Karpas-422 (cell line): ENCODE results near the gene ITGA11. TPM values are rescaled to one million over a fixed set of nuclear protein-coding genes. Genes with fewer than 3 reads are reported as not detected.

Source experiments
- DNase-seq: peaks from one replicate; pipeline ENCODE4 v3.0.0-alpha.2; 2015
- H2AFZ ChIP-seq: fragments of 200-600 bp; sonication (generic); 2 replicates; pipeline ENCODE4 v1.6.1; 2014; ENCODE audit warnings: antibody characterized with exemption, low read length, mixed read lengths
- H3K27ac ChIP-seq: fragments of 200-600 bp; sonication (generic); 2 replicates; pipeline ENCODE4 v1.5.1; 2014; ENCODE audit warnings: mild to moderate bottlenecking, low read length, moderate library complexity
- H3K27me3 ChIP-seq: fragments of 200-600 bp; sonication (generic); 2 replicates; pipeline ENCODE4 v1.6.1; 2014; ENCODE audit warnings: low read length, mixed read lengths
- H3K36me3 ChIP-seq: fragments of 200-600 bp; sonication (generic); 2 replicates; pipeline ENCODE4 v1.6.1; 2014; ENCODE audit warnings: low read length, mixed read lengths; ENCODE audit not compliant: insufficient read depth
- H3K4me1 ChIP-seq: fragments of 200-600 bp; sonication (generic); 2 replicates; pipeline ENCODE4 v1.6.1; 2014; ENCODE audit warnings: mild to moderate bottlenecking, low read length, mixed read lengths
- H3K4me2 ChIP-seq: fragments of 200-600 bp; sonication (generic); 2 replicates; pipeline ENCODE4 v1.6.1; 2014; ENCODE audit warnings: low read length, low read depth, mild to moderate bottlenecking; ENCODE audit not compliant: poor library complexity, severe bottlenecking
- H3K4me3 ChIP-seq: fragments of 200-600 bp; sonication (generic); 2 replicates; pipeline ENCODE4 v1.5.1; 2014; ENCODE audit warnings: mild to moderate bottlenecking, antibody characterized with exemption, low read length, mixed read lengths
- H3K79me2 ChIP-seq: fragments of 200-600 bp; sonication (generic); 2 replicates; pipeline ENCODE4 v1.6.1; 2014; ENCODE audit warnings: mild to moderate bottlenecking, low read length, mixed read lengths
- H3K9ac ChIP-seq: fragments of 200-600 bp; sonication (generic); 2 replicates; pipeline ENCODE4 v1.6.0; 2014; ENCODE audit warnings: low read length
- H3K9me2 ChIP-seq: fragments of 200-600 bp; sonication (generic), shearing (Covaris generic); replicated peaks from 2 replicates; pipeline ENCODE4 v1.6.0; 2014; ENCODE audit warnings: mild to moderate bottlenecking, low read length, moderate library complexity; ENCODE audit not compliant: insufficient read depth
- H3K9me3 ChIP-seq: fragments of 300-700, 200-600 bp; sonication (generic); 2 replicates; pipeline ENCODE4 v1.6.1; 2014; ENCODE audit warnings: low read length, mixed read lengths
- H4K20me1 ChIP-seq: fragments of 200-600 bp; sonication (generic); 2 replicates; pipeline ENCODE4 v1.6.1; 2014; ENCODE audit warnings: mild to moderate bottlenecking, antibody characterized with exemption, low read length, low read depth; ENCODE audit not compliant: insufficient read depth
- total RNA-seq: library from RNA; depleted of rRNA; stranded (reverse); fragments of >200 nt; shearing (Covaris generic); gene quantifications from 2 replicates; pipeline ENCODE4 v1.2.3, GENCODE V29; 2014; ENCODE audit warnings: low replicate concordance

The ITGA11 gene
- total RNA-seq, 1 experiment from 2014 or later: not detected

- no peak overlapping the region for H3K4me3 ChIP-seq
- no peaks in the 10 kb centered on the region for H3K27me3 ChIP-seq
- no peaks in the 10 kb centered on the region for H3K4me1 ChIP-seq
- H3K27ac ChIP-seq: no peak overlapping the region
- no peak overlapping the region for H3K4me2 ChIP-seq
- DNase-seq: no peak
- H3K79me2 ChIP-seq: no peaks in the 10 kb centered on the region
- H3K9me3 ChIP-seq: no peaks in the 10 kb centered on the region
- no peak overlapping the region for H2AFZ ChIP-seq
- no peaks in the 10 kb centered on the region for H3K36me3 ChIP-seq
- no peaks in the 10 kb centered on the region for H3K9me2 ChIP-seq
- no peaks in the 10 kb centered on the region; the same call in 1 of the 2 replicates for H4K20me1 ChIP-seq
- no peak overlapping the region for H3K9ac ChIP-seq
Observed at GRCh38 chr15:68345481-68345880, 86.5 kb downstream of the ITGA11 start.

DNA sequence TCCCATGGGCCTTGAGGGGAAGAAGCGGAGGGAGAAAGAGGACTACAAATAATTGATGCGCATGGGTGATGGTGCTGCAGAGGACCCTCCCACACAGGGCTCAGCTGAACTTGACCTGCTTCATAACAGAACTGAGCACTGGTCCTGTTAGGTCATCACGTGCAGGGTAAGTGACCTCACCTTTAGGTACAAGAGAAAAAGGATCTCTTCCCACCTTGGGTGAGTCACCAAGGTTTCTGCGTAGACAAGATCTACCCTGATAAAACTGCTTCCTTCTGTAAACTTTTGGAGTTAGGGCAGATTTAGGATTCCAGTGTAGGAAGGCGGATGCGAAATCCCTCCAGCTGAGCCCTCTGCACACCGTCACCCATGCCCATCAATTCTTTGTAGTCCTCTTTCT lies 87.4 kb downstream of the ITGA11 start:
- no peak for DNase-seq
- Histone ChIP-seq H2AFZ (no peak overlapping the region), H3K4me2 (no peak overlapping the region), H3K4me1 (no peaks in the 10 kb centered on the region), H3K9me2 (no peaks in the 10 kb centered on the region), H3K27me3 (no peaks in the 10 kb centered on the region), H4K20me1 (no peaks in the 10 kb centered on the region; the same call in 1 of the 2 replicates), H3K36me3 (no peaks in the 10 kb centered on the region), H3K9me3 (no peaks in the 10 kb centered on the region), H3K4me3 (no peak overlapping the region), H3K27ac (no peak overlapping the region), H3K79me2 (no peaks in the 10 kb centered on the region), H3K9ac (no peak overlapping the region)

- DNase-seq: no peak
- Histone ChIP-seq H3K4me2 (no peak overlapping the region), H3K9ac (no peak overlapping the region), H3K9me2 (no peaks in the 10 kb centered on the region), H3K27ac (no peak overlapping the region), H3K4me3 (no peak overlapping the region), H3K36me3 (no peaks in the 10 kb centered on the region), H3K9me3 (no peaks in the 10 kb centered on the region), H3K4me1 (no peaks in the 10 kb centered on the region), H3K79me2 (no peaks in the 10 kb centered on the region), H4K20me1 (no peaks in the 10 kb centered on the region; the same call in 1 of the 2 replicates), H2AFZ (no peak overlapping the region), H3K27me3 (no peaks in the 10 kb centered on the region)
Observed at GRCh38 chr15:68343579-68344225, 88.3 kb downstream of the ITGA11 start.

DNA sequence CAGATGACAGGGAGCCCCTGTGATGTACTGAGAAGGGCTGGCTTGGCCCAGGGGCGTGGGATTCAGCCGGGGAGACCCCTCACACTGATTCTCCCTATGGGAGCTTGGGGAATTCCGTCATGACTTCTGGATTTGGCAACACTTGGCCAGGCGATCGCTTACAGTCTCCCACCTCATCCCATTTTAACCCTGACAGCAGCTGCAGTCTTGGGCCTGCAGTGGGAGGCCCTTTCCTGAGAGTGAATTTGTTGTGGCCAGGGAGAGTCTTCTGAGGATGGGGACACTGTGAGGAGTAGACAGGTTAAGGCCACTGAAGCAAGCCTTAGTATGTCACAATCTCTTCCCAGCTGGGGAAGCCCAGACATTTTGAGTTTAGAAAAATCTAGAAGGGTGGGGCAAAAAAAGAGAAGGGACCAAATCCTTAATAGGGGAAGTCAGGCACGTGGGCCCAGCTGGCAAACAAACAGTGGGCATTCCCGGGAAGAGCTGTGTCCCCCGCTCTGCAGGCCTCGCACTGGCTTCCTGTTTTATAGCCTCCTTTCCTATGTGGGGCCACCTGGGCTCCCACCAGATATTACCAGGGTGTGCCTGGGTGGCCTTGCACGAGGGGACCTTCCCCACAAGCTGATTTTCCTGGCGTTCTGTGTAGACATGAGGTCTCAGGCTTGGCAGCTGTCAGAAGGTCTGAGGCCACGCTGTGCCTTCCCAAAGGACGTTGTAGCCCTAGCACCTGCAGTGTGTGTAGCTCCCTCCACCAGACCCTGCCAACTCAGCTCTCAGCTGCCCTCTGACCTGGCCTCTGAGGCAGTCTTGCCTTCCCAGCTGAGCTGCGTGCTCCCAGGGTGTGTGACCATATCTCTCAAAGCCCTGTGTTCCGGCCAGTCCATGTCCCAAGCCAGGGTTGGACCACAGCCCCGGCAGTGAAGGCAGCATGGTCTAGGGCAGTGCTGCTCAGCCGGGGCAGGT lies 89.9 kb downstream of the ITGA11 start:
- no peaks in the 10 kb centered on the region; the same call in 1 of the 2 replicates for H4K20me1 ChIP-seq
- H3K9me3 ChIP-seq: no peaks in the 10 kb centered on the region
- no peak for DNase-seq
- no peak overlapping the region for H3K4me2 ChIP-seq
- H3K79me2 ChIP-seq: no peaks in the 10 kb centered on the region
- no peaks in the 10 kb centered on the region for H3K36me3 ChIP-seq
- no peak overlapping the region for H3K9ac ChIP-seq
- no peak overlapping the region for H3K4me3 ChIP-seq
- no peak overlapping the region for H3K27ac ChIP-seq
- H3K4me1 ChIP-seq: no peaks in the 10 kb centered on the region
- no peaks in the 10 kb centered on the region for H3K9me2 ChIP-seq
- H3K27me3 ChIP-seq: no peaks in the 10 kb centered on the region
- no peak overlapping the region for H2AFZ ChIP-seq

GRCh38 chr15:68340726-68341671 lies 91.0 kb downstream of the ITGA11 start:
- Histone ChIP-seq H3K4me2 (no peak overlapping the region), H3K36me3 (no peaks in the 10 kb centered on the region), H2AFZ (no peak overlapping the region), H3K27ac (no peak overlapping the region), H3K79me2 (no peaks in the 10 kb centered on the region), H3K4me3 (no peak overlapping the region), H3K9me3 (no peaks in the 10 kb centered on the region), H4K20me1 (no peaks in the 10 kb centered on the region; the same call in 1 of the 2 replicates), H3K9ac (no peak overlapping the region), H3K9me2 (no peaks in the 10 kb centered on the region), H3K4me1 (no peaks in the 10 kb centered on the region), H3K27me3 (no peaks in the 10 kb centered on the region)
- DNase-seq: no peak

- H3K9me3 ChIP-seq: no peaks in the 10 kb centered on the region
- H3K4me1 ChIP-seq: no peaks in the 10 kb centered on the region
- no peaks in the 10 kb centered on the region for H3K27me3 ChIP-seq
- H3K9me2 ChIP-seq: no peaks in the 10 kb centered on the region
- H3K79me2 ChIP-seq: no peaks in the 10 kb centered on the region
- H3K27ac ChIP-seq: no peak overlapping the region
- no peak overlapping the region for H3K4me3 ChIP-seq
- DNase-seq: no peak
- H3K9ac ChIP-seq: no peak overlapping the region
- H4K20me1 ChIP-seq: no peaks in the 10 kb centered on the region; the same call in 1 of the 2 replicates
- no peak overlapping the region for H2AFZ ChIP-seq
- no peak overlapping the region for H3K4me2 ChIP-seq
- no peaks in the 10 kb centered on the region for H3K36me3 ChIP-seq
Observed at GRCh38 chr15:68339481-68339880, 92.5 kb downstream of the ITGA11 start.

- Histone ChIP-seq H3K36me3 (no peaks in the 10 kb centered on the region), H3K9ac (no peak overlapping the region), H3K27ac (no peak overlapping the region), H3K4me3 (no peak overlapping the region), H3K79me2 (no peaks in the 10 kb centered on the region), H3K9me3 (no peaks in the 10 kb centered on the region), H4K20me1 (no peaks in the 10 kb centered on the region), H3K27me3 (no peaks in the 10 kb centered on the region), H3K4me2 (no peak overlapping the region), H2AFZ (no peak overlapping the region), H3K9me2 (no peaks in the 10 kb centered on the region), H3K4me1 (no peaks in the 10 kb centered on the region)
- no peak for DNase-seq
Observed at GRCh38 chr15:68337826-68338225, 94.1 kb downstream of the ITGA11 start.
